GM19438 (cell line): ENCODE data around the gene SLC22A23.

Source experiments
- ATAC-seq: cut with Tn5 transposase; IDR thresholded peaks from one replicate; pipeline ENCODE4 v1.9.1; 2021; ENCODE audit warnings: low read depth; ENCODE audit not compliant: unreplicated experiment

SLC22A23 gene

GRCh38 chr6:3339811-3340210, 117.0 kb downstream of the SLC22A23 start:
- no peak for ATAC-seq

GRCh38 chr6:3337521-3338350, 119.1 kb downstream of the SLC22A23 start:
- ATAC-seq = no peak

GRCh38 chr6:3336859-3337515, 119.9 kb downstream of the SLC22A23 start:
- no peak for ATAC-seq

GRCh38 chr6:3336066-3336786, 120.6 kb downstream of the SLC22A23 start:
- no peak for ATAC-seq

GRCh38 chr6:3335169-3335568, 121.7 kb downstream of the SLC22A23 start:
- ATAC-seq = no peak

GRCh38 chr6:3334555-3334954, 122.3 kb downstream of the SLC22A23 start:
- ATAC-seq = no peak

- ATAC-seq = no peak
Observed at GRCh38 chr6:3333263-3333662, 123.6 kb downstream of the SLC22A23 start.

- ATAC-seq = no peak
Observed at GRCh38 chr6:3331971-3332370, 124.9 kb downstream of the SLC22A23 start.

- ATAC-seq = no peak
Observed at GRCh38 chr6:3331494-3331893, 125.4 kb downstream of the SLC22A23 start.

- ATAC-seq = no peak
Observed at GRCh38 chr6:3330199-3330598, 126.7 kb downstream of the SLC22A23 start.

GRCh38 chr6:3329393-3330051, 127.3 kb downstream of the SLC22A23 start:
- ATAC-seq = no peak

- no peak for ATAC-seq
Observed at GRCh38 chr6:3328796-3329195, 128.1 kb downstream of the SLC22A23 start.

GRCh38 chr6:3328145-3328544, 128.7 kb downstream of the SLC22A23 start:
- ATAC-seq = no peak

- ATAC-seq = no peak
Observed at GRCh38 chr6:3327403-3327802, 129.4 kb downstream of the SLC22A23 start.

GRCh38 chr6:3326981-3327380, 129.9 kb downstream of the SLC22A23 start:
- ATAC-seq = no peak

GRCh38 chr6:3326184-3326971, 130.5 kb downstream of the SLC22A23 start:
- ATAC-seq = no peak

- ATAC-seq = no peak
Observed at GRCh38 chr6:3325210-3325609, 131.6 kb downstream of the SLC22A23 start.

- ATAC-seq = no peak
Observed at GRCh38 chr6:3324262-3324942, 132.4 kb downstream of the SLC22A23 start.

- ATAC-seq = no peak
Observed at GRCh38 chr6:3323696-3324261, 133.1 kb downstream of the SLC22A23 start.
